Chondrocyte (in vitro differentiated cells): Measurements from ENCODE around the gene C6orf120. TPM values are rescaled to one million over a fixed set of nuclear protein-coding genes. Genes with fewer than 3 reads are reported as not detected.

Experiments used
- DNase-seq: peaks from one replicate; pipeline ENCODE4 v3.0.0; 2021; ENCODE audit warnings: mixed read lengths, low spot score
- H3K27ac Mint-ChIP-seq: one replicate; pipeline ENCODE4 v1.8.0; 2021; ENCODE audit warnings: mild to moderate bottlenecking, moderate library complexity, mixed read lengths; ENCODE audit not compliant: unreplicated experiment
- H3K27me3 Mint-ChIP-seq: 2 replicates; pipeline ENCODE4 v1.8.0; 2021; ENCODE audit warnings: low read depth, mixed read lengths
- H3K36me3 Mint-ChIP-seq: 2 replicates; pipeline ENCODE4 v1.8.0; 2021; ENCODE audit warnings: low read depth, mixed read lengths
- H3K4me1 Mint-ChIP-seq: 2 replicates; pipeline ENCODE4 v1.8.0; 2021; ENCODE audit warnings: low read depth, mild to moderate bottlenecking, mixed read lengths
- H3K4me3 Mint-ChIP-seq: one replicate; pipeline ENCODE4 v1.8.0; 2021; ENCODE audit warnings: mild to moderate bottlenecking, moderate library complexity, mixed read lengths; ENCODE audit not compliant: unreplicated experiment
- H3K9me3 Mint-ChIP-seq: 2 replicates; pipeline ENCODE4 v1.8.0; 2021; ENCODE audit warnings: low read depth, mixed read lengths
- CTCF ChIP-seq: fragments of 200-600 bp; sonication (generic); IDR thresholded peaks from 2 replicates; pipeline ENCODE4 v1.5.0; 2021; ENCODE audit warnings: antibody characterized with exemption, mild to moderate bottlenecking, moderate library complexity
- total RNA-seq: library from RNA; stranded (reverse); gene quantifications from 3 replicates; pipeline ENCODE4 v1.2.1, GENCODE V29; 2021

The C6orf120 gene
- total RNA-seq, 1 donor from 2014 or later = 29.0 TPM

GRCh38 chr6:169677096-169677495, 24.8 kb upstream of the C6orf120 start:
- Mint-ChIP-seq H3K4me3 (no peak overlapping the region), H3K27me3 (no peaks in the 10 kb centered on the region), H3K27ac (no peak overlapping the region), H3K36me3 (peaks cover 24% of the 10 kb centered on the region), H3K4me1 (no peaks in the 10 kb centered on the region), H3K9me3 (peaks cover 18% of the 10 kb centered on the region)
- no peak for DNase-seq
- no peak for TF ChIP-seq CTCF

DNA sequence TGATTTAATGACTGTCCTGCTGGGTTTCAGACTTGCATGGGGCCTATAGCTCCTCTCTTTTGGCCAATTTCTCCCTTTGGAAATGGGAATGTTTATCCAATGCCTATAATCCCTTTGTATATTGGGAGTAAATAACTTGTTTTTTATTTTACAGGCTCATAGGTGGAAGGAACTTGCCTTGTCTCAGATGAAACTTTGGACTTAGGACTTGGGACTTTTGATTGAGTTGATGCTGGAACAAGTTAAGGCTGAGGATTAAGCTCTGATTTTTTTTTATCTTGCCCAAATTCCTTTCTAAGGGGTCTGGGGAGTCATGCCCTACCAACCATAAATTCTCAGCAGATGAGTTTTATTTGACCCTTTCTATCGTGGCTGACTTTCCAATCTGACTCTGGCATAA, 23.6 kb upstream of the C6orf120 start:
- no peak for DNase-seq
- no peaks in the 10 kb centered on the region for H3K27me3 Mint-ChIP-seq
- no peak for TF ChIP-seq CTCF
- H3K27ac Mint-ChIP-seq = no peak overlapping the region
- H3K9me3 Mint-ChIP-seq = peaks cover 18% of the 10 kb centered on the region
- no peak overlapping the region for H3K4me3 Mint-ChIP-seq
- H3K36me3 Mint-ChIP-seq = peaks cover 28% of the 10 kb centered on the region
- H3K4me1 Mint-ChIP-seq = no peaks in the 10 kb centered on the region

DNA sequence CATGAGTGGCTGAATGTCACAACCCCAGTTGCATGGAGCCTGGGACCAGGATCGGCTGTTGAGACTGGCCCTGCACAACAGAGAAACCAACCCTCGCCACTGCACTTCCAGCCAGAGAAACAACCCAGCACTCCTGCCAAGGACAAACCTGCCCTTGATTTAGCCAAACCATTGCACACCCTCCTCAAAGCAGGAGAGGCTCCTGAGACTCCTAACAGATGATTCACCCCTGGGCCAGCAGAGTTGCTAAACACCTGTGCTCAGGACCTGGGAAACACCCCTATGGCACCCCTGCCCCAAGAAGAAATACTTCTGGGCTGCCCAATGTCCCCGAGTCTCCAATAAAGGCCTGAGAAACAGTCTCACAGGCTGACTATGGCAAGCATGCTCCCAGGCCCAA, 17.9 kb upstream of the C6orf120 start:
- no peak overlapping the region for H3K27ac Mint-ChIP-seq
- H3K9me3 Mint-ChIP-seq = peaks cover 32% of the 10 kb centered on the region
- H3K36me3 Mint-ChIP-seq = peaks cover 51% of the 10 kb centered on the region
- TF ChIP-seq CTCF = no peak
- no peak for DNase-seq
- H3K4me1 Mint-ChIP-seq = no peaks in the 10 kb centered on the region
- H3K4me3 Mint-ChIP-seq = no peak overlapping the region
- no peaks in the 10 kb centered on the region for H3K27me3 Mint-ChIP-seq

DNA sequence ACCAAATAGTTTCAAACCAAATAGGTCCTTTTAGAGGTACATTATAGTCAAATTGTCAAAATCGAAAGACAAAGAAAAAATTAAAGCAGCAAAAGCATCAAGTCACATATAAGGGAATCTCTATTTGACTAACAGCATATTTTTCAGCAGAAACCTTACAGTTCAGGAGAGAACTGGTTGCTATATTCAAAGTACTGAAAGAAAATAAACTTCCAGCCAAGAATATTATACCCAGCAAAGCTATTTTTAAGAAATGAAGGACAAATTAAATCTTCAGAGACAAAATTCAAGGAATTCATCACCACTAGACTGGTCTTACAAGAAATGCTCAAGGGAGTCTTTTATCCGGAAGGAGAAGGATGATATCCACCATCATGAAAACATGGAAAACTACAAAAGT, 16.1 kb upstream of the C6orf120 start:
- no peaks in the 10 kb centered on the region for H3K27me3 Mint-ChIP-seq
- no peak overlapping the region for H3K4me3 Mint-ChIP-seq
- H3K27ac Mint-ChIP-seq = no peak overlapping the region
- peaks cover 27% of the 10 kb centered on the region for H3K9me3 Mint-ChIP-seq
- DNase-seq = no peak
- H3K36me3 Mint-ChIP-seq = peaks cover 43% of the 10 kb centered on the region
- TF ChIP-seq CTCF = no peak
- H3K4me1 Mint-ChIP-seq = peaks cover 6% of the 10 kb centered on the region

GRCh38 chr6:169689287-169689686, 12.6 kb upstream of the C6orf120 start:
- Mint-ChIP-seq H3K36me3 (peaks cover 35% of the 10 kb centered on the region), H3K4me1 (peaks cover 22% of the 10 kb centered on the region), H3K4me3 (no peak overlapping the region), H3K9me3 (peaks cover 22% of the 10 kb centered on the region), H3K27me3 (no peaks in the 10 kb centered on the region), H3K27ac (no peak overlapping the region)
- TF ChIP-seq CTCF = no peak
- no peak for DNase-seq
